SK-N-SH treated with all-trans-retinoic acid at 6 μM for 48 hours (cell line): Measurements from ENCODE around the gene ISG15.

Source experiments
- ATAC-seq: fragments of 200-7000 bp; cut with Tn5 transposase; 3 replicates; pipeline ENCODE4 v1.9.1; 2020; ENCODE audit warnings: mild to moderate bottlenecking, moderate library complexity
- ARNTL ChIP-seq: fragments of 450-650 bp; formaldehyde crosslinking; IDR thresholded peaks from 2 replicates; pipeline ENCODE4 v1.5.0; 2020; ENCODE audit warnings: low read depth, mild to moderate bottlenecking, moderate library complexity, borderline replicate concordance
- BACH2 ChIP-seq: fragments of 250-450 bp; sonication (Bioruptor Pico); IDR thresholded peaks from 2 replicates; pipeline ENCODE4 v1.9.0; 2021; ENCODE audit warnings: mild to moderate bottlenecking, borderline replicate concordance
- CSDC2 ChIP-seq: fragments of 250-450 bp; sonication (Bioruptor Pico); IDR thresholded peaks from 2 replicates; pipeline ENCODE4 v1.5.0; 2020; ENCODE audit warnings: mild to moderate bottlenecking, moderate library complexity
- CSRNP3 ChIP-seq: fragments of 250-450 bp; sonication (Bioruptor Pico); IDR thresholded peaks from 2 replicates; pipeline ENCODE4 v1.5.1; 2021; ENCODE audit warnings: mild to moderate bottlenecking, moderate library complexity
- ESRRG ChIP-seq: fragments of 250-450 bp; sonication (Bioruptor Pico); IDR thresholded peaks from 2 replicates; pipeline ENCODE4 v1.6.1; 2021; ENCODE audit warnings: mild to moderate bottlenecking
- ISL1 ChIP-seq: fragments of 250-450 bp; sonication (Bioruptor Pico); IDR thresholded peaks from 2 replicates; pipeline ENCODE4 v2.1.2; 2022; ENCODE audit warnings: mild to moderate bottlenecking, moderate library complexity
- OSR1 ChIP-seq: fragments of 250-450 bp; sonication (Bioruptor Pico); IDR thresholded peaks from 2 replicates; pipeline ENCODE4 v1.8.0; 2022; ENCODE audit warnings: moderate library complexity, mild to moderate bottlenecking, inconsistent platforms
- PPARA ChIP-seq: fragments of 250-450 bp; sonication (Bioruptor Pico); IDR thresholded peaks from 2 replicates; pipeline ENCODE4 v1.5.0; 2020; ENCODE audit warnings: mild to moderate bottlenecking, borderline replicate concordance
- RARB ChIP-seq: fragments of 250-450 bp; sonication (Bioruptor Pico); IDR thresholded peaks from 2 replicates; pipeline ENCODE4 v1.8.0; 2021; ENCODE audit warnings: mild to moderate bottlenecking, moderate library complexity
- SNAI2 ChIP-seq: fragments of 250-450 bp; sonication (Bioruptor Pico); IDR thresholded peaks from 2 replicates; pipeline ENCODE4 v1.5.0; 2020; ENCODE audit warnings: mild to moderate bottlenecking, moderate library complexity
- TCF4 ChIP-seq: fragments of 250-450 bp; sonication (Bioruptor Pico); IDR thresholded peaks from 2 replicates; pipeline ENCODE4 v1.8.0; 2021; ENCODE audit warnings: mild to moderate bottlenecking, moderate library complexity, borderline replicate concordance
- TOX ChIP-seq: fragments of 250-450 bp; sonication (Bioruptor Pico); IDR thresholded peaks from 2 replicates; pipeline ENCODE4 v1.8.0; 2021; ENCODE audit warnings: mild to moderate bottlenecking, moderate library complexity, borderline replicate concordance
- TSHZ2 ChIP-seq: fragments of 250-450 bp; sonication (Bioruptor Pico); IDR thresholded peaks from 2 replicates; pipeline ENCODE4 v1.5.0; 2020; ENCODE audit warnings: mild to moderate bottlenecking, moderate library complexity
- ZC3H10 ChIP-seq: fragments of 250-450 bp; sonication (Bioruptor Pico); IDR thresholded peaks from 2 replicates; pipeline ENCODE4 v1.5.1; 2021; ENCODE audit warnings: mild to moderate bottlenecking, moderate library complexity
- ZFP3 ChIP-seq: fragments of 250-450 bp; sonication (Bioruptor Pico); IDR thresholded peaks from 2 replicates; pipeline ENCODE4 v1.5.0; 2020; ENCODE audit warnings: mild to moderate bottlenecking, moderate library complexity
- ZFP30 ChIP-seq: fragments of 450-650 bp; formaldehyde crosslinking; IDR thresholded peaks from 2 replicates; pipeline ENCODE4 v1.5.0; 2022; ENCODE audit warnings: mild to moderate bottlenecking, moderate library complexity
- ZNF565 ChIP-seq: fragments of 450-650 bp; formaldehyde crosslinking; conservative IDR thresholded peaks from 2 replicates; pipeline ENCODE4 v1.5.0; 2020; ENCODE audit warnings: low read depth, mild to moderate bottlenecking, moderate library complexity
- ZNF70 ChIP-seq: fragments of 450-650 bp; formaldehyde crosslinking; IDR thresholded peaks from 2 replicates; pipeline ENCODE4 v1.5.0; 2020; ENCODE audit warnings: mild to moderate bottlenecking, moderate library complexity
- ZNF8 ChIP-seq: fragments of 450-650 bp; formaldehyde crosslinking; IDR thresholded peaks from 2 replicates; pipeline ENCODE4 v1.5.0; 2020; ENCODE audit warnings: mild to moderate bottlenecking, moderate library complexity
- TF ChIP-seq, protein P1 (sequence below): fragments of 250-450 bp; sonication (Bioruptor Pico); IDR thresholded peaks from 2 replicates; pipeline ENCODE4 v1.8.0; 2021; ENCODE audit warnings: low read depth, mild to moderate bottlenecking, moderate library complexity, borderline replicate concordance
- TF ChIP-seq, protein P2 (sequence below): fragments of 250-450 bp; sonication (Bioruptor Pico); IDR thresholded peaks from 2 replicates; pipeline ENCODE4 v1.8.0; 2020; ENCODE audit warnings: mild to moderate bottlenecking, moderate library complexity, borderline replicate concordance

ISG15 gene

DNA sequence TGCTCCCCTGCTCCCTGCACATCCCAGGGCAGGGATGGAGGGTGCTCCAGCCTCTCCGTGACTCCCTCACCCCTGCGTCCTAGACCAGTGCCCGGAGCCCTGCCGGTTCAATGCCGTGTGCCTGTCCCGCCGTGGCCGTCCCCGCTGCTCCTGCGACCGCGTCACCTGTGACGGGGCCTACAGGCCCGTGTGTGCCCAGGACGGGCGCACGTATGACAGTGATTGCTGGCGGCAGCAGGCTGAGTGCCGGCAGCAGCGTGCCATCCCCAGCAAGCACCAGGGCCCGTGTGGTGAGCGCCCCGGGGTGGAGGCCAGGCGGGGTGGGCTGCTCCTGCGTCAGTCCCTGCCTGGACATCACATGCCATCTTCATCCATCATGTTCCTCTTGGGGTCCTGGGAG is 28.6 kb downstream of the ISG15 start:
- TF ChIP-seq, protein P1, sequence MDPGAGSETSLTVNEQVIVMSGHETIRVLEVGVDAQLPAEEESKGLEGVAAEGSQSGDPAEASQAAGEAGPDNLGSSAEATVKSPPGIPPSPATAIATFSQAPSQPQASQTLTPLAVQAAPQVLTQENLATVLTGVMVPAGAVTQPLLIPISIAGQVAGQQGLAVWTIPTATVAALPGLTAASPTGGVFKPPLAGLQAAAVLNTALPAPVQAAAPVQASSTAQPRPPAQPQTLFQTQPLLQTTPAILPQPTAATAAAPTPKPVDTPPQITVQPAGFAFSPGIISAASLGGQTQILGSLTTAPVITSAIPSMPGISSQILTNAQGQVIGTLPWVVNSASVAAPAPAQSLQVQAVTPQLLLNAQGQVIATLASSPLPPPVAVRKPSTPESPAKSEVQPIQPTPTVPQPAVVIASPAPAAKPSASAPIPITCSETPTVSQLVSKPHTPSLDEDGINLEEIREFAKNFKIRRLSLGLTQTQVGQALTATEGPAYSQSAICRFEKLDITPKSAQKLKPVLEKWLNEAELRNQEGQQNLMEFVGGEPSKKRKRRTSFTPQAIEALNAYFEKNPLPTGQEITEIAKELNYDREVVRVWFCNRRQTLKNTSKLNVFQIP: no peak
- TF ChIP-seq TSHZ2 (CRISPR knock-in tag) (no peak), TOX (CRISPR knock-in tag) (no peak), CSRNP3 (CRISPR knock-in tag) (no peak), OSR1 (CRISPR knock-in tag) (no peak), ZC3H10 (CRISPR knock-in tag) (no peak), ESRRG (no peak), TCF4 (CRISPR knock-in tag) (no peak), BACH2 (CRISPR knock-in tag) (no peak), ZFP3 (no peak), ZNF565 (CRISPR knock-in tag) (no peak)
- TF ChIP-seq, protein P2, sequence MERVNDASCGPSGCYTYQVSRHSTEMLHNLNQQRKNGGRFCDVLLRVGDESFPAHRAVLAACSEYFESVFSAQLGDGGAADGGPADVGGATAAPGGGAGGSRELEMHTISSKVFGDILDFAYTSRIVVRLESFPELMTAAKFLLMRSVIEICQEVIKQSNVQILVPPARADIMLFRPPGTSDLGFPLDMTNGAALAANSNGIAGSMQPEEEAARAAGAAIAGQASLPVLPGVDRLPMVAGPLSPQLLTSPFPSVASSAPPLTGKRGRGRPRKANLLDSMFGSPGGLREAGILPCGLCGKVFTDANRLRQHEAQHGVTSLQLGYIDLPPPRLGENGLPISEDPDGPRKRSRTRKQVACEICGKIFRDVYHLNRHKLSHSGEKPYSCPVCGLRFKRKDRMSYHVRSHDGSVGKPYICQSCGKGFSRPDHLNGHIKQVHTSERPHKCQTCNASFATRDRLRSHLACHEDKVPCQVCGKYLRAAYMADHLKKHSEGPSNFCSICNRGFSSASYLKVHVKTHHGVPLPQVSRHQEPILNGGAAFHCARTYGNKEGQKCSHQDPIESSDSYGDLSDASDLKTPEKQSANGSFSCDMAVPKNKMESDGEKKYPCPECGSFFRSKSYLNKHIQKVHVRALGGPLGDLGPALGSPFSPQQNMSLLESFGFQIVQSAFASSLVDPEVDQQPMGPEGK: no peak

DNA sequence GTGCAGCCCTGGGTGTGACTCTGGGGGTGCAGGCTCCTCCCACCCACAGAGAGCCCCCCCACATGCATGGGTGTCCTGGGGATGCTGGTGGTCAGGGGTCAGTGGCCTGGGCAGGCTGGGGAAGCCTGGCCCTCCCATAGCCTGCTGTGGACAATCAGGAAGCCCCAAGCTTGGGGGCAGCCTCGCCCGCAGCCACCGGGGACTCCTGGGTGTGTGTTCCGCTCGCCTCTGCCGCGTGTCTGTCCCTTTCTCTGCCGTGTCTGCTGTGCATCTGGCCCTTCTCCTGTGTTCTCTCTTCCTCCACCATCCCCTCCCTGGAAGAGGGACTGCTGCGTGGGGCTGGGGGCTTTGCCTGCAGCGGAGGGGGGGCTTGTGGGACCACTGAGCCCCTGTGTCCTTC is 29.5 kb downstream of the ISG15 start:
- ATAC-seq: no peak
- TF ChIP-seq ZFP3 (no peak), CSDC2 (CRISPR knock-in tag) (no peak), ARNTL (CRISPR knock-in tag) (no peak), TCF4 (CRISPR knock-in tag) (no peak), ZNF565 (CRISPR knock-in tag) (no peak), PPARA (no peak), TOX (CRISPR knock-in tag) (no peak), SNAI2 (CRISPR knock-in tag) (no peak), ESRRG (no peak), CSRNP3 (CRISPR knock-in tag) (no peak), ZFP30 (CRISPR knock-in tag) (no peak)
- TF ChIP-seq, all 23 proteins: peak for 0

More for the DNA sequence above, 28.6 kb downstream of the ISG15 start:
- ATAC-seq: no peak

- TF ChIP-seq CSDC2 (CRISPR knock-in tag) (no peak), ZNF8 (CRISPR knock-in tag) (no peak), ZNF70 (no peak), TOX (CRISPR knock-in tag) (no peak), ZFP3 (no peak), ZFP30 (CRISPR knock-in tag) (no peak), SNAI2 (CRISPR knock-in tag) (no peak), ISL1 (CRISPR knock-in tag) (no peak), RARB (CRISPR knock-in tag) (no peak), ZNF565 (CRISPR knock-in tag) (no peak)
- no peak for ATAC-seq
These were observed 30.1 kb downstream of the ISG15 start for GRCh38 chr1:1043411-1043810.
